Mesenchymal stem cell (in vitro differentiated cells and primary cell): ENCODE results near the gene TOP3A.

Experiments
- DNase-seq: peaks from one replicate; pipeline ENCODE4 v3.0.0-alpha.2; 2013
- H2AFZ ChIP-seq: one replicate; pipeline ENCODE4 v1.6.1; 2013; ENCODE audit warnings: low read depth, mild to moderate bottlenecking, control low read depth, inconsistent platforms, low read length, moderate library complexity
- H2AK5ac ChIP-seq: 2 replicates; pipeline ENCODE4 v1.6.1; 2013; ENCODE audit warnings: low read length, moderate library complexity, mild to moderate bottlenecking, inconsistent platforms; ENCODE audit not compliant: severe bottlenecking
- H2BK120ac ChIP-seq: one replicate; pipeline ENCODE4 v1.6.1; 2013; ENCODE audit warnings: low read depth, mild to moderate bottlenecking, inconsistent platforms, low read length, moderate library complexity
- H2BK12ac ChIP-seq, 2 experiments: one replicate each; pipeline ENCODE4 v1.6.1; 2013; ENCODE audit warnings: inconsistent platforms in 2 of 2, low read length in 2 of 2, mild to moderate bottlenecking in 2 of 2, moderate library complexity in 2 of 2, control low read depth in 1 of 2
- H2BK15ac ChIP-seq: one replicate; pipeline ENCODE4 v1.6.1; 2013; ENCODE audit warnings: mild to moderate bottlenecking, low read depth, inconsistent platforms; ENCODE audit not compliant: poor library complexity, severe bottlenecking
- H2BK5ac ChIP-seq: 2 replicates; pipeline ENCODE4 v1.6.1; 2013; ENCODE audit warnings: low read depth, mild to moderate bottlenecking, low read length, control low read depth, inconsistent platforms; ENCODE audit not compliant: poor library complexity, severe bottlenecking
- H3K14ac ChIP-seq, 2 experiments: one replicate each; pipeline ENCODE4 v1.6.1; 2013; ENCODE audit warnings: inconsistent platforms in 2 of 2, low read length in 2 of 2, control low read depth in 1 of 2, mild to moderate bottlenecking in 1 of 2, moderate library complexity in 1 of 2
- H3K18ac ChIP-seq, 2 experiments: one replicate each; pipeline ENCODE4 v1.6.1; 2013; ENCODE audit warnings: inconsistent platforms in 2 of 2, low read length in 2 of 2, control low read depth in 1 of 2, low read depth in 1 of 2, mild to moderate bottlenecking in 1 of 2
- H3K23ac ChIP-seq, 2 experiments: one replicate each; pipeline ENCODE4 v1.6.1; 2013; ENCODE audit warnings: inconsistent platforms in 2 of 2, low read length in 2 of 2, mild to moderate bottlenecking in 2 of 2, moderate library complexity in 2 of 2, control low read depth in 1 of 2
- H3K27ac ChIP-seq: 2 replicates; pipeline ENCODE4 v1.5.1; 2013; ENCODE audit warnings: mild to moderate bottlenecking, moderate library complexity, low read length, control low read depth, inconsistent platforms; ENCODE audit not compliant: poor library complexity, severe bottlenecking
- H3K27me3 ChIP-seq, 2 experiments: 2 replicates each; pipeline versions ENCODE4 v1.6.1 to v1.7.0; 2013; ENCODE audit warnings: low read length in 2 of 2, mild to moderate bottlenecking in 2 of 2, moderate library complexity in 2 of 2, control low read depth in 1 of 2, inconsistent platforms in 1 of 2; ENCODE audit not compliant: control insufficient read depth in 1 of 2, insufficient read depth in 1 of 2
- H3K36me3 ChIP-seq, 2 experiments: 2 replicates each; pipeline versions ENCODE4 v1.6.1 to v1.7.0; 2013; ENCODE audit warnings: low read length in 2 of 2, control low read depth in 1 of 2, inconsistent platforms in 1 of 2, low read depth in 1 of 2, mild to moderate bottlenecking in 1 of 2; ENCODE audit not compliant: insufficient read depth in 2 of 2, control insufficient read depth in 1 of 2
- H3K4ac ChIP-seq, 2 experiments: one replicate each; pipeline ENCODE4 v1.6.1; 2013; ENCODE audit warnings: inconsistent platforms in 2 of 2, low read length in 2 of 2, mild to moderate bottlenecking in 2 of 2, moderate library complexity in 2 of 2, control low read depth in 1 of 2, low read depth in 1 of 2
- H3K4me1 ChIP-seq: 2 replicates; pipeline ENCODE4 v1.6.1; 2013; ENCODE audit warnings: low read depth, low read length, control low read depth; ENCODE audit not compliant: control insufficient read depth, insufficient read depth
- H3K4me2 ChIP-seq: 2 replicates; pipeline ENCODE4 v1.6.1; 2013; ENCODE audit warnings: low read length, mild to moderate bottlenecking, inconsistent platforms; ENCODE audit not compliant: poor library complexity, severe bottlenecking
- H3K4me3 ChIP-seq, 2 experiments: 2 replicates each; pipeline versions ENCODE4 v1.5.1 to v1.7.0; 2013; ENCODE audit warnings: low read length in 2 of 2, mild to moderate bottlenecking in 2 of 2, control low read depth in 1 of 2, low read depth in 1 of 2; ENCODE audit not compliant: insufficient read depth in 1 of 2
- H3K79me1 ChIP-seq: replicated peaks from 2 replicates; pipeline ENCODE4 v1.6.1; 2013; ENCODE audit warnings: mild to moderate bottlenecking, control low read depth, low read length, inconsistent platforms; ENCODE audit not compliant: poor library complexity, severe bottlenecking
- H3K9ac ChIP-seq: 2 replicates; pipeline ENCODE4 v1.7.0; 2013; ENCODE audit warnings: mild to moderate bottlenecking, low read length, moderate library complexity
- H3K9me3 ChIP-seq: 2 replicates; pipeline ENCODE4 v1.7.0; 2013; ENCODE audit warnings: mild to moderate bottlenecking, low read length; ENCODE audit not compliant: control insufficient read depth
- H4K8ac ChIP-seq: one replicate; pipeline ENCODE4 v1.6.1; 2013; ENCODE audit warnings: inconsistent platforms, mild to moderate bottlenecking, low read length, moderate library complexity
- H4K91ac ChIP-seq: one replicate; pipeline ENCODE4 v1.6.1; 2013; ENCODE audit warnings: mild to moderate bottlenecking, low read length, inconsistent platforms
- WGBS: methylation state at CpG from one replicate; pipeline ENCODE4 v1.1.7; 2013; ENCODE audit warnings: mixed read lengths; 5-methylcytosine and 5-hydroxymethylcytosine counted together

The TOP3A gene

GRCh38 chr17:18261659-18262058 is 53.1 kb downstream of the TOP3A start:
- no peak overlapping the region for H4K91ac ChIP-seq
- H4K8ac ChIP-seq: no peak overlapping the region
- no peak overlapping the region for H3K23ac ChIP-seq
- H2BK12ac ChIP-seq: no peak overlapping the region
- H2BK120ac ChIP-seq: no peak overlapping the region
- H2BK5ac ChIP-seq: peak overlapping the region; percentile 35
- 99% methylated on average over 3 of the region's 3 CpGs for WGBS
- no peaks in the 10 kb centered on the region for H3K9me3 ChIP-seq
- no peak overlapping the region for H2AFZ ChIP-seq
- peak overlapping the region; percentile 97 for H3K9ac ChIP-seq
- peak overlapping the region in 1 of 2 experiments; percentile 76 for H3K14ac ChIP-seq
- no peaks in the 10 kb centered on the region for H3K27me3 ChIP-seq
- no peak overlapping the region for H2BK15ac ChIP-seq
- peaks cover 36 to 38% of the 10 kb centered on the region in 2 experiments for H3K36me3 ChIP-seq
- peak overlapping the region; percentile 41 for H2AK5ac ChIP-seq
- no peak overlapping the region for H3K18ac ChIP-seq
- peak overlapping the region; percentile 83 for H3K4me2 ChIP-seq
- peak overlapping the region; percentile 87 to 95 for H3K4me3 ChIP-seq
- DNase-seq: no peak
- H3K79me1 ChIP-seq: peaks cover 23% of the 10 kb centered on the region
- peaks cover 38% of the 10 kb centered on the region for H3K4me1 ChIP-seq
- H3K4ac ChIP-seq: no peak overlapping the region
- peak overlapping the region; percentile 77 for H3K27ac ChIP-seq

DNA sequence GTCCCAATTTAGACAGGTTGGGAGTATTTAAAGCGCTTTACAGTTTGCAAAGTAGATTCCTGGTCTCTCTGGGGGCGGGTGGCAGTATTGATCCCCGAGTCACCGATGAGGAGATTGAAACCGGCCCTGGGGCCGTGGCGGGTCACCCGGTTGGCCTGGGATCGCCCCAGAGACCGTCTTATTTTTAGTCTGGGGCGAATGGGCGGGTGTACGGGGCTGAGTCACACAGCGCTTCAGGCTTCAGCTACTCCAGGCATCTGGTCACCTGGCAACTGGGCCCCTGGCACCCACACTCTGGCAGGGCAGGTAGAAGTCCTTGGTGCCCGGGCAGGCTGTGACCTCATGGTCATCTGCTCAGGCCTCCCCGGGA is 53.7 kb downstream of the TOP3A start:
- Histone ChIP-seq H4K91ac (no peak overlapping the region), H3K4ac (peak overlapping the region; percentile 48 to 69), H3K23ac (peak overlapping the region in 1 of 2 experiments; percentile 60), H3K27me3 (no peaks in the 10 kb centered on the region), H2BK5ac (peak overlapping the region; percentile 77), H2AFZ (no peak overlapping the region), H3K4me3 (peak overlapping the region; percentile 87 to 95), H3K9me3 (no peaks in the 10 kb centered on the region), H3K4me2 (peak overlapping the region; percentile 83), H3K4me1 (peaks cover 43% of the 10 kb centered on the region), H3K9ac (peak overlapping the region; percentile 97), H2BK12ac (no peak overlapping the region), H3K79me1 (peaks cover 23% of the 10 kb centered on the region), H2AK5ac (no peak overlapping the region), H2BK15ac (no peak overlapping the region), H3K27ac (peak overlapping the region; percentile 77), H2BK120ac (no peak overlapping the region), H4K8ac (no peak overlapping the region), H3K36me3 (peaks cover 41 to 43% of the 10 kb centered on the region in 2 experiments), H3K18ac (peak overlapping the region; percentile 57 to 98), H3K14ac (peak overlapping the region; percentile 1 to 76)
- 6% methylated on average over 16 of the region's 16 CpGs for WGBS
- peak; percentile 57 for DNase-seq

- H3K14ac ChIP-seq: peak within 1 kb of the TSS; percentile 1 to 92
- peak within 1 kb of the TSS; percentile 75 to 98 for H3K18ac ChIP-seq
- no peaks in the 10 kb centered on the region for H3K9me3 ChIP-seq
- H2AK5ac ChIP-seq: peak within 1 kb of the TSS; percentile 70
- peak within 1 kb of the TSS in 1 of 2 experiments; percentile 89 for H2BK12ac ChIP-seq
- 0% methylated on average over 59 of the region's 72 CpGs for WGBS
- H3K4me1 ChIP-seq: peaks cover 47% of the 10 kb centered on the region
- peak within 1 kb of the TSS; percentile 77 for H2BK5ac ChIP-seq
- DNase-seq: peak; percentile 94
- peak within 1 kb of the TSS; percentile 48 to 69 for H3K4ac ChIP-seq
- peak within 1 kb of the TSS; percentile 77 for H3K27ac ChIP-seq
- H2AFZ ChIP-seq: peak within 1 kb of the TSS; percentile 94
- H4K91ac ChIP-seq: peak within 1 kb of the TSS; percentile 9
- H3K27me3 ChIP-seq: no peaks in the 10 kb centered on the region
- H4K8ac ChIP-seq: peak within 1 kb of the TSS; percentile 27
- peak within 1 kb of the TSS; percentile 83 for H3K4me2 ChIP-seq
- peak within 1 kb of the TSS; percentile 97 for H3K9ac ChIP-seq
- H2BK120ac ChIP-seq: no peak within 1 kb of the TSS
- H3K4me3 ChIP-seq: peak within 1 kb of the TSS; percentile 87 to 95
- peak within 1 kb of the TSS in 1 of 2 experiments; percentile 60 for H3K23ac ChIP-seq
- H2BK15ac ChIP-seq: no peak within 1 kb of the TSS
- peaks cover 27% of the 10 kb centered on the region for H3K79me1 ChIP-seq
- H3K36me3 ChIP-seq: peaks cover 43 to 46% of the 10 kb centered on the region in 2 experiments
Observed at GRCh38 chr17:18260332-18261145, 54.3 kb downstream of the TOP3A start, which contains the start of gene MIEF2. Gene MIEF2, plus strand, starts transcription at chr17:18260662. Its CDS starts 2,059 bp downstream, at chr17:18262721.

- H3K79me1 ChIP-seq: peaks cover 26% of the 10 kb centered on the region
- WGBS: 58% methylated on average over 22 of the region's 22 CpGs
- H3K4me2 ChIP-seq: peak overlapping the region; percentile 50
- peak overlapping the region; percentile 5 for H4K8ac ChIP-seq
- no peak overlapping the region for H3K23ac ChIP-seq
- H2AK5ac ChIP-seq: peak overlapping the region; percentile 70
- peak overlapping the region in 1 of 2 experiments; percentile 13 for H3K18ac ChIP-seq
- peak overlapping the region; percentile 44 for H3K27ac ChIP-seq
- H2BK5ac ChIP-seq: peak overlapping the region; percentile 4
- peak overlapping the region; percentile 9 for H4K91ac ChIP-seq
- DNase-seq: no peak
- H3K27me3 ChIP-seq: no peaks in the 10 kb centered on the region
- H3K4me3 ChIP-seq: peak overlapping the region in 1 of 2 experiments; percentile 87
- H2AFZ ChIP-seq: no peak overlapping the region
- H3K36me3 ChIP-seq: peaks cover 43 to 46% of the 10 kb centered on the region in 2 experiments
- peak overlapping the region in 1 of 2 experiments; percentile 12 for H3K4ac ChIP-seq
- H3K9me3 ChIP-seq: no peaks in the 10 kb centered on the region
- peaks cover 48% of the 10 kb centered on the region for H3K4me1 ChIP-seq
- peak overlapping the region; percentile 97 for H3K9ac ChIP-seq
- no peak overlapping the region for H3K14ac ChIP-seq
- peak overlapping the region in 1 of 2 experiments; percentile 27 for H2BK12ac ChIP-seq
- no peak overlapping the region for H2BK120ac ChIP-seq
- no peak overlapping the region for H2BK15ac ChIP-seq
Observed at GRCh38 chr17:18259621-18260331, 55.0 kb downstream of the TOP3A start.
